Measurements from ENCODE around the gene HAS3.

HAS3 gene

DNA sequence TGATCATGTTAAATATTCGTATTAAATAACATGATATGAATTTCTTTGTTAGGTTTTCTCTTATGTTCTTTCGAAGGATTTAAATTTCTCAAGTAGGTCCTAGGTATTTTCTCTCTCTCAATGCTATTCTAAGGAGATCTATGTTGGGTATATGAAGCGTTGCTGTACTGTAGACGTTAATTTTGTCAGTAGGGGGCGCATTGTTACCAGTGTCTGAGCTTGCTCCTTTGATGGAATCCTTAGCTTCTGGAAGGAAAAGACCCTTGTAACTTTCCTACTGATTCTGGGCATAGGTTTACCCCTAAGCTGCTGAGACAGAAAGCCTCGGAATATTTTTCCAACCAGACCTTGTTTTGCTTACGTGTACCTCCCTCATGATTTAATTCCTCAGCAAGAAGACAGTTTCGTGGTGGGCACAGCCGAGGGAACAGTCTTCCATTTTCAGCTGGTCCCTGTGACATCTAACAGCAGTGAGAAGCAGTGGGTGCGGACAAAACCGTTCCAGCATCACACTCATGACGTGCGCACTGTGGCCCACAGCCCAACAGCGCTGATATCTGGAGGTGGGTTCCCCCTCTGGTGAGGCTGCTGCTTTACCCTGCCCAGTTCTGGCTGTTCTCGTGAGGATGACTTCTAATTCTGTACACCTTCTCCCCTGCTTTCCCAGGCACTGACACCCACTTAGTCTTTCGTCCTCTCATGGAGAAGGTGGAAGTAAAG is 44.9 kb downstream of the HAS3 start:
- Histone ChIP-seq H3K4me3 (ENCODE audit: insufficient read depth, low read length, poor library complexity, severe bottlenecking) (no peak overlapping the region), H3K9ac (ENCODE audit: low read length) (no peak overlapping the region), H3K4me2 (ENCODE audit: low read depth, low read length, poor library complexity, severe bottlenecking) (no peak overlapping the region), H3K27me3 (ENCODE audit: low read length) (no peaks in the 10 kb centered on the region), H3K79me2 (ENCODE audit: insufficient read depth, low read length) (peaks cover 10% of the 10 kb centered on the region; the same call in 1 of the 2 replicates), H2AFZ (ENCODE audit: low read depth, low read length, severe bottlenecking) (no peak overlapping the region), H4K20me1 (ENCODE audit: low read depth, low read length) (no peaks in the 10 kb centered on the region; the same call in 1 of the 2 replicates), H3K9me3 (ENCODE audit: insufficient read depth, low read length) (no peaks in the 10 kb centered on the region), H3K9me2 (replicated peaks; ENCODE audit: insufficient read depth, low read length) (no peaks in the 10 kb centered on the region), H3F3A (ENCODE audit: insufficient read depth) (no peaks in the 10 kb centered on the region), H3K36me3 (ENCODE audit: low read length) (peaks cover 32% of the 10 kb centered on the region), H3K27ac (ENCODE audit: low read depth, low read length) (no peak overlapping the region)
- TF ChIP-seq EZH2phosphoT487 (conservative IDR thresholded peaks at IDR 0.05; ENCODE audit: low read length) = no peak
- TF ChIP-seq, protein P1, sequence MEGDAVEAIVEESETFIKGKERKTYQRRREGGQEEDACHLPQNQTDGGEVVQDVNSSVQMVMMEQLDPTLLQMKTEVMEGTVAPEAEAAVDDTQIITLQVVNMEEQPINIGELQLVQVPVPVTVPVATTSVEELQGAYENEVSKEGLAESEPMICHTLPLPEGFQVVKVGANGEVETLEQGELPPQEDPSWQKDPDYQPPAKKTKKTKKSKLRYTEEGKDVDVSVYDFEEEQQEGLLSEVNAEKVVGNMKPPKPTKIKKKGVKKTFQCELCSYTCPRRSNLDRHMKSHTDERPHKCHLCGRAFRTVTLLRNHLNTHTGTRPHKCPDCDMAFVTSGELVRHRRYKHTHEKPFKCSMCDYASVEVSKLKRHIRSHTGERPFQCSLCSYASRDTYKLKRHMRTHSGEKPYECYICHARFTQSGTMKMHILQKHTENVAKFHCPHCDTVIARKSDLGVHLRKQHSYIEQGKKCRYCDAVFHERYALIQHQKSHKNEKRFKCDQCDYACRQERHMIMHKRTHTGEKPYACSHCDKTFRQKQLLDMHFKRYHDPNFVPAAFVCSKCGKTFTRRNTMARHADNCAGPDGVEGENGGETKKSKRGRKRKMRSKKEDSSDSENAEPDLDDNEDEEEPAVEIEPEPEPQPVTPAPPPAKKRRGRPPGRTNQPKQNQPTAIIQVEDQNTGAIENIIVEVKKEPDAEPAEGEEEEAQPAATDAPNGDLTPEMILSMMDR (IDR thresholded peaks at IDR 0.05; ENCODE audit: insufficient read depth, low read length, poor library complexity, severe bottlenecking) = peak; percentile 80

DNA sequence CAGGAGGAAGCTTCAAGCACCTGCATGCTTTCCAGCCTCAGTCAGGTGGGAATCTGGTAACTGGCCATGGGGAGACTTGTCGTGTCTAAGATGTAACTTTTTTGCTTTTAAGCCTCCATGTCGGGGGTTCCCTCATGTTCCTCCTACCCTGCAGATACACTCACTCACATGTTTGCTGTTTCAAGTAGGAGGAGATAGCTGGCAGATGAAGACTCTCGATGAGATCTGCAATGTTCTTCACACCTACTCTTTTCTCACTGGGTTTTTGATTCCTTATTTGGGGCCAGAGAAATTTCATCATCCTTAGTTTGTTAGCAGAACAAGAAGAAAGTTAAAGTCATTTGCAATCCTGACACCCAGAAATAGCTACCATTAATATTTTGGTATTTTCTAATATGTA is 51.7 kb downstream of the HAS3 start:
- Histone ChIP-seq H3K9ac (ENCODE audit: low read length) (no peak overlapping the region), H3K27ac (ENCODE audit: low read depth, low read length) (no peak overlapping the region), H3K79me2 (ENCODE audit: insufficient read depth, low read length) (no peaks in the 10 kb centered on the region), H3K4me2 (ENCODE audit: low read depth, low read length, poor library complexity, severe bottlenecking) (no peak overlapping the region), H4K20me1 (ENCODE audit: low read depth, low read length) (no peaks in the 10 kb centered on the region), H3F3A (ENCODE audit: insufficient read depth) (no peaks in the 10 kb centered on the region), H3K9me2 (replicated peaks; ENCODE audit: insufficient read depth, low read length) (no peaks in the 10 kb centered on the region), H3K4me3 (ENCODE audit: insufficient read depth, low read length, poor library complexity, severe bottlenecking) (no peak overlapping the region), H3K36me3 (ENCODE audit: low read length) (peaks cover 46% of the 10 kb centered on the region), H2AFZ (ENCODE audit: low read depth, low read length, severe bottlenecking) (no peak overlapping the region), H3K27me3 (ENCODE audit: low read length) (no peaks in the 10 kb centered on the region), H3K9me3 (ENCODE audit: insufficient read depth, low read length) (no peaks in the 10 kb centered on the region)
- no peak for TF ChIP-seq EZH2phosphoT487 (conservative IDR thresholded peaks at IDR 0.05; ENCODE audit: low read length)
- TF ChIP-seq, protein P1 (IDR thresholded peaks at IDR 0.05; ENCODE audit: insufficient read depth, low read length, poor library complexity, severe bottlenecking) = no peak

DNA sequence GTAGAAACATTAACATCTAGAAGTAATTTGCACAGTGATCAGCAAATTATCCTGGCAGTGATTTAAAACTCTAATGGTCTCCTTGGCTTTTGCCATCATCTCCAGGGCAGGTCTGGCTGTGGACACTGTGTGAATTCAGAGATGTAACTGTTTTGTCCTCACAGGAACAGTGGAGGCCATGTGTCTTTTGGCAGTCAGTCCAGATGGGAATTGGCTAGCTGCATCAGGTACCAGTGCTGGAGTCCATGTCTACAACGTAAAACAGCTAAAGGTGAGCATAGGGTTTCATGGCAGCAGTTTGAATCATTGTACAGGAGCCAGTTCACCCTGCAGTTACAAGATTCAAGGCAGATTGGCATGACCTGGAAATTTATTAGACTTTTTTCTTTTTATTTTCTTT is 54.7 kb downstream of the HAS3 start:
- Histone ChIP-seq H3K27me3 (ENCODE audit: low read length) (no peaks in the 10 kb centered on the region), H3F3A (ENCODE audit: insufficient read depth) (no peaks in the 10 kb centered on the region), H3K79me2 (ENCODE audit: insufficient read depth, low read length) (no peaks in the 10 kb centered on the region), H4K20me1 (ENCODE audit: low read depth, low read length) (no peaks in the 10 kb centered on the region), H3K9me3 (ENCODE audit: insufficient read depth, low read length) (no peaks in the 10 kb centered on the region), H3K27ac (ENCODE audit: low read depth, low read length) (no peak overlapping the region), H3K4me3 (ENCODE audit: insufficient read depth, low read length, poor library complexity, severe bottlenecking) (no peak overlapping the region), H3K4me2 (ENCODE audit: low read depth, low read length, poor library complexity, severe bottlenecking) (no peak overlapping the region), H2AFZ (ENCODE audit: low read depth, low read length, severe bottlenecking) (no peak overlapping the region), H3K36me3 (ENCODE audit: low read length) (peaks cover 42% of the 10 kb centered on the region), H3K9ac (ENCODE audit: low read length) (no peak overlapping the region), H3K9me2 (replicated peaks; ENCODE audit: insufficient read depth, low read length) (no peaks in the 10 kb centered on the region)
- TF ChIP-seq, protein P1 (IDR thresholded peaks at IDR 0.05; ENCODE audit: insufficient read depth, low read length, poor library complexity, severe bottlenecking) = no peak
- TF ChIP-seq EZH2phosphoT487 (conservative IDR thresholded peaks at IDR 0.05; ENCODE audit: low read length) = no peak

Data from SU-DHL-6 (cell line).